GM12874 (cell line): ENCODE results near the gene RIC8B.

Experiments
- TF ChIP-seq, protein P1 (sequence below): IDR thresholded peaks from 2 replicates; pipeline ENCODE4 v1.5.1; 2011; ENCODE audit warnings: low read depth, mild to moderate bottlenecking, control low read depth, low read length, moderate library complexity; ENCODE audit not compliant: insufficient read depth

Gene RIC8B

DNA sequence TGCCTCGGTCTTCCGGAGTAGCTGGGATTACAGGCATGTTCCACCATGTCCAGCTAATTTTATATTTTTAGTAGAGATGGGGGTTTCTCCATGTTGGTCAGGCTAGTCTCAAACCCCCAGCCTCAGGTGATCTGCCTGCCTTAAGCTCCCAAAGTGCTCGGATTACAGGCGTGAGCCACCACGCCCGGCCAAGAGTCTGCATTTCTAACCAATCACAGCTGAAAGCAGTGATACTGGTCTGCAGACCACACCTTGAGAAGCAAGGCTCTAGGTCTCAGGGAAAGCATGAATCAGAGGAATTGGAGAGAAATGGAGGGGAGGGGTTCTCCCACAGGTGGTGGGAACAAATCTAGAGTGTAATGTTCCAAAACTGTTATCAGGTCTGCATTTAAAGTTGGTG, 126.1 kb downstream of the RIC8B start:
- TF ChIP-seq, protein P1, sequence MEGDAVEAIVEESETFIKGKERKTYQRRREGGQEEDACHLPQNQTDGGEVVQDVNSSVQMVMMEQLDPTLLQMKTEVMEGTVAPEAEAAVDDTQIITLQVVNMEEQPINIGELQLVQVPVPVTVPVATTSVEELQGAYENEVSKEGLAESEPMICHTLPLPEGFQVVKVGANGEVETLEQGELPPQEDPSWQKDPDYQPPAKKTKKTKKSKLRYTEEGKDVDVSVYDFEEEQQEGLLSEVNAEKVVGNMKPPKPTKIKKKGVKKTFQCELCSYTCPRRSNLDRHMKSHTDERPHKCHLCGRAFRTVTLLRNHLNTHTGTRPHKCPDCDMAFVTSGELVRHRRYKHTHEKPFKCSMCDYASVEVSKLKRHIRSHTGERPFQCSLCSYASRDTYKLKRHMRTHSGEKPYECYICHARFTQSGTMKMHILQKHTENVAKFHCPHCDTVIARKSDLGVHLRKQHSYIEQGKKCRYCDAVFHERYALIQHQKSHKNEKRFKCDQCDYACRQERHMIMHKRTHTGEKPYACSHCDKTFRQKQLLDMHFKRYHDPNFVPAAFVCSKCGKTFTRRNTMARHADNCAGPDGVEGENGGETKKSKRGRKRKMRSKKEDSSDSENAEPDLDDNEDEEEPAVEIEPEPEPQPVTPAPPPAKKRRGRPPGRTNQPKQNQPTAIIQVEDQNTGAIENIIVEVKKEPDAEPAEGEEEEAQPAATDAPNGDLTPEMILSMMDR: no peak

DNA sequence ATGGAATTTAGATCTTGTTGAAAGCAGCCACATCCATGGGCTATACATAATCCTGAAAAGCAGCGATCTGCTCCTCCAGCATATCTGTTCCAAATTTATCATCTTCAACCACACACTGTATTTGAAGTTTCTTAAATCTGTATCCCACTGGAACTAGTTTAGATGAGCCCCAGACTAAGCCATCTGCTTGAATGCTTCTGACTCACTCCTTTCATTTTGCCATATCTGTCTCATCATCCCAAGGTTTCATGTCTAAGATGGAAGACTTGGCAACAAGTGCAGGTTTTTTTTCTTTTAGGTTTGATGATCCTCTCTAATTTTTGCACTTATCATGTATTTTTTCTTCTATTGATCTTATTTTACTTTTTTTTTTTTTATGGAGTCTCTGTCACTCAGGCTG, 126.8 kb downstream of the RIC8B start:
- TF ChIP-seq, protein P1: no peak

DNA sequence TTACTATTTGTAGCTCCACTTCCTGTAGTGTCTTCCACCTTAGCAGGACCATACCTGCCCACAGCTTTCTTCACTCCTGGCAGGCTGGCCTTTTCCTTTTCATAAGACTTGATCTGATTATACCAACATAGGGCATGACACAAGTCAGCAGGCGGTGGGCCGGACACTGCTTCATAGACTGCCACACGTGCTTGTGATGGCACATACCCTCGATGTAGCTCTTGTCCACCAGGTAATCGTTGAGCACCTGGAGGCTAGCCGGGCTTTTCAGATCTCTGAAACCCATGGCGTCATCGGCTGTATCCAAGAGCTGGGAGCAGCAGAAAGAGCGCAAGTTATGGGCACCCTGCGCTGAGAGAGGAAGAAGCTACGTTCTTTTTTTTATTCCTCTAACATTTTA, 127.6 kb downstream of the RIC8B start:
- TF ChIP-seq, protein P1: no peak

DNA sequence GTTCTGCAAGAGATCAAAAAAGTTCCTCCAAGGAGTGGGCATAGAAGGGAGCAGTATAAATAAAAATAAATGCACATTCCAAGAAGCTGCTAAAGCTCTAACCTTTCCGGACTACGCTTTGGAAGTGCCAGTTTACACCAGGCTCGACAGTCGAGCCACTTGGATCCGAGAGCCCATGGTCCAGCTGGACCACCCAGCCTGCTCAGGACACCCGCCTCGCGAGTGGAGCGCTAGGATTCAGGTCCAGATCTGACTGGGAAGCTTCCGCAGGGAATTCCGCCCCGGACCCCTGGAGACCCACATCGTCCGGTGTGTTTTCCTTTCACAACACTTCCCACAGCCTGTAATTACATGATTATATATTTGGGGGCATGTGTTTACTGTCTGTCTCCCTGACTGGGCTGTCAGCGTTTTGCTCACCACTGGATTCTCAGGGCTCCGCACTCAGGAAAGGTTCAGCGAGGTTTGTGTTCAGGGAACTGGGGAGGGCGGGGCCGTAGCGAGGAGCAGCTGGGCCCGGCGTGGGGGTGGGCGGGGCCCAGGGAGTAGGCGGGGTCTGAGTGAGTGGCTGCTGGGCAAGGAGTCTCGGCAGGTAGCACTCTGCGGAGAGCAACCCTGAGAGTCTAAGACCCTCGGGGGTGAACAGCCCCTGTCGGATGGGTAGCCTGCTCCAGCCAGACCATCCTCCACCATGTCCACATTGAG, 128.9 kb downstream of the RIC8B start:
- TF ChIP-seq, protein P1: no peak

DNA sequence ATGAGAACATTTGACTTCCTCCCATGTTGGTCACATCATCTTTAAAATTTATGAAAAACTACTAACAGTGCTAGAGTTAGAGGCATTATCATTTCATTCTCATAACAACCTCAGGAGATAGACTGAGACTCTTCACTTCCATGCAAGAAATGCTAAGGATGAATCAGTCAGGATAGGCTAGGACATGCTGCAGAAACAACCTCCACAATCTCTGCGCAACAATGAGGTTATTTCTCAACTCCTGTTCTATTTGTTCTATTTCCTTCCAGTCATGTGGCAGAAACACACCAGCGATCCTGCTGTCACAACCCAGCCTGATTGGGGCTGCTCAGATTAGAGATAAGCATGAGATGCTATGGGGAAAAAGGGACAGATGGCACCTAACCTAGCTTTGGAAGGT, 132.2 kb downstream of the RIC8B start:
- TF ChIP-seq, protein P1: no peak

DNA sequence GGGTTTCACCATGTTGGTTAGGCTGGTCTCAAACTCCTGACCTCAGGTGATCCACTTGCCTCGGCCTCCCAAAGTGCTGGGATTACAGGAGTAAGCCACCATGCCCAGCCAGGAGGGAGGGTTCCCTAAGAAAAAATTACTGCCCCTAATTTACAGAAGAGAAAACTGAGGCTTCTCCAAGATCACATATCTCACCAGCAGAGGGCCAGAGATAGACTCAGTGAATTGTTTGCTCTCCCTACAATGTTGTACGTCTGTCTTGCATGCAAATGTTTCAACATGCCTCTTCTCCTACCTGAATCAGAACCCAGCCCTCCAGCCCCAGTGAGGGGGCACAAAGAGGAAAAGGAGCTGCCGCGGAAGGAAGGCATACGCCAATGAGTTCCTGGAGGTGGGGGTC, 132.9 kb downstream of the RIC8B start:
- TF ChIP-seq, protein P1: peak; percentile 64

DNA sequence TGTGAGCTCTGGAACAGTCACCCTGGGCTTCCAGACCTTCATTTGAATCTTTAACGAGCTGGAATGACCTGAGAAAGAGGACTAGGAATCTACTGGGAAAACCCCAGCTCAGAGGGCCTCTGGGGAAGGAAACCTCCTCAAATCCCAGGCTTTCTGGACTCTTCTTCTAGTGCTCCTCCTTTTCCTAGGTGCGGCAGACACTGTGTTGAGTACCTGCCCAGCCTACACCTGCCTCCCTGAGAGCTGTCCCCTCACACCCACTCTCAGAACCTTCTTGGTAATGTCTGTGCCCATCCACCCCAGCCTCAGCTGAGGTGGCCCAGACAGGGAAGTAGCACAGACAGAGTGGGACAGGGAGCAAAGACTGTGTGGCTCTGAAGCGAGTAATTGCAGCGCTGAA, 133.4 kb downstream of the RIC8B start:
- TF ChIP-seq, protein P1: no peak
